Psoas muscle (tissue), 8 donors: ENCODE measurements around the gene MMP11. TPM values are rescaled to one million over a fixed set of nuclear protein-coding genes. Genes with fewer than 3 reads are reported as not detected.
A peak's percentile ranks its signal among the peaks of the same experiment; 100 is the strongest.

ENCODE experiments used
- ATAC-seq, 4 donors: fragments of 200-7000 bp; cut with Tn5 transposase; one replicate each; pipeline ENCODE4 v1.9.1; 2020; ENCODE audit warnings: moderate library complexity in 3 of 4, mild to moderate bottlenecking in 2 of 4
- DNase-seq, 2 donors: peaks; one replicate each; pipeline ENCODE4 v3.0.0-alpha.2; 2020
- H3K27ac ChIP-seq: fragments of 200-600 bp; one replicate; pipeline ENCODE4 v1.8.0; 2022
- H3K27me3 ChIP-seq, 3 donors: fragments of 200-600 bp in 1 of 3; one replicate each; pipeline versions ENCODE4 v1.6.1 to v1.8.0; 2013 to 2022; ENCODE audit warnings: low read length in 2 of 3, mild to moderate bottlenecking in 2 of 3, moderate library complexity in 1 of 3; ENCODE audit not compliant: insufficient read depth in 3 of 3
- H3K36me3 ChIP-seq, 2 donors: fragments of 200-600 bp in 1 of 2; one replicate each; pipeline versions ENCODE4 v1.6.1 to v1.8.0; 2013 to 2022; ENCODE audit warnings: low read depth in 1 of 2, mild to moderate bottlenecking in 1 of 2, moderate library complexity in 1 of 2; ENCODE audit not compliant: insufficient read depth in 1 of 2
- H3K4me1 ChIP-seq: fragments of 200-600 bp; one replicate; pipeline ENCODE4 v1.8.0; 2022
- H3K4me3 ChIP-seq: fragments of 200-600 bp; one replicate; pipeline ENCODE4 v1.8.0; 2022; ENCODE audit warnings: mild to moderate bottlenecking
- H3K9me3 ChIP-seq: fragments of 200-600 bp; one replicate; pipeline ENCODE4 v1.8.0; 2022
- CTCF ChIP-seq: fragments of 200-600 bp; IDR thresholded peaks from one replicate; pipeline ENCODE4 v1.8.0; 2022; ENCODE audit warnings: antibody characterized with exemption
- WGBS, 3 donors: extraction: QIAGEN DNeasy Blood & Tissue Kit; methylation state at CpG; one replicate each; pipeline versions ENCODE4 v1.1.6 to v1.1.7; 2013; 5-methylcytosine and 5-hydroxymethylcytosine counted together
- intact Hi-C, 2 donors: fragments of 100-400 bp; cut with DNase I; formaldehyde crosslinking; loops; one replicate each; pipeline versions ENCODE4 v1.11.0 to v1.14.2; 2022
- polyA plus RNA-seq, 3 donors: library from polyadenylated mRNA; stranded (reverse); fragments of 200-250 nt; gene quantifications; one replicate each; pipeline ENCODE4 v1.2.3, GENCODE V29; 2013
- total RNA-seq, 4 donors: library from RNA; stranded (reverse); fragmentation: NEBNext Ultra II Directional in 2 of 4; extraction: Animal tissue kit (Norgen Biotek cat#: 25700) in 2 of 4; gene quantifications; one replicate each; pipeline versions ENCODE4 v1.2.1 to v1.2.4, GENCODE V29; 2021 to 2023
- donor health status: healthy with polysubstance abuse.
- donor health status: DM: no; HTN: no; CAD: no; lungs with moderate emphysema.
- donor health status: Bipolar disorder and iron deficiency.
- donor health status: healthy.
- donor health status: DM: yes; HTN: yes; CAD: no.
- donor health status: DM: no; HTN: no; CAD: no.
- donor health status: DM: no; HTN: no; CAD: no.
- donor health status: DM: yes; HTN: yes; CAD: no.

The MMP11 gene
- total and polyA plus RNA-seq, 7 donors, result 0.35 to 2.9 (median 1.3) TPM

- DNase-seq, result peak in 1 of 2 donors; percentile 49
- Histone ChIP-seq H3K36me3 (peaks cover 0 to 46% of the 10 kb centered on the region in 2 donors), H3K27ac (no peak overlapping the region), H3K27me3 (no peaks in the 10 kb centered on the region), H3K4me1 (peaks cover 58% of the 10 kb centered on the region), H3K4me3 (no peak overlapping the region), H3K9me3 (no peaks in the 10 kb centered on the region)
- intact Hi-C loops, result no loop called here
- ATAC-seq, result no peak
- WGBS, 3 donors, result 87 to 93% (median 90%) methylated on average over 8 of the region's 8 CpGs
- no peak for TF ChIP-seq CTCF
Measured at GRCh38 chr22:23831261-23831660, 58.6 kb downstream of the MMP11 start.

- no peak overlapping the region for H3K4me3 ChIP-seq
- H3K4me1 ChIP-seq, result peaks cover 60% of the 10 kb centered on the region
- DNase-seq (peak in 1 of 2 donors; percentile 44), ATAC-seq (no peak)
- H3K9me3 ChIP-seq, result no peaks in the 10 kb centered on the region
- H3K27ac ChIP-seq, result no peak overlapping the region
- no peak for TF ChIP-seq CTCF
- H3K36me3 ChIP-seq, result peaks cover 0 to 40% of the 10 kb centered on the region in 2 donors
- intact Hi-C loops, result no loop called here
- 81 to 84% (median 83%) methylated on average over 10 of the region's 10 CpGs for WGBS, 3 donors
- no peaks in the 10 kb centered on the region for H3K27me3 ChIP-seq
Measured at GRCh38 chr22:23831781-23832180, 59.1 kb downstream of the MMP11 start.

- Histone ChIP-seq H3K4me3 (no peak overlapping the region), H3K9me3 (no peaks in the 10 kb centered on the region), H3K27me3 (no peaks in the 10 kb centered on the region), H3K27ac (peak overlapping the region; percentile 4), H3K36me3 (peaks cover 0 to 34% of the 10 kb centered on the region in 2 donors), H3K4me1 (peaks cover 60% of the 10 kb centered on the region)
- WGBS, 3 donors, result 54 to 74% (median 70%) methylated on average over 10 to 11 of the region's 11 CpGs
- intact Hi-C loops, result no loop called here
- DNase-seq (peak in 1 of 2 donors; percentile 28), ATAC-seq (no peak)
- no peak for TF ChIP-seq CTCF
Measured at GRCh38 chr22:23832226-23833016, 59.8 kb downstream of the MMP11 start.

- Histone ChIP-seq H3K27ac (peak overlapping the region; percentile 1), H3K4me1 (peaks cover 59% of the 10 kb centered on the region), H3K4me3 (no peak overlapping the region), H3K27me3 (no peaks in the 10 kb centered on the region), H3K9me3 (no peaks in the 10 kb centered on the region), H3K36me3 (peaks cover 0 to 28% of the 10 kb centered on the region in 2 donors)
- intact Hi-C loops, result no loop called here
- 74 to 92% (median 90%) methylated on average over 16 of the region's 16 CpGs for WGBS, 3 donors
- DNase-seq (peak in 1 of 2 donors; percentile 48), ATAC-seq (no peak)
- no peak for TF ChIP-seq CTCF
Measured at GRCh38 chr22:23833017-23833751, 60.5 kb downstream of the MMP11 start.

Other genes with a start within 250 kb of the MMP11 start
- gene IGLL1, start 192.6 kb upstream of the MMP11 start, total RNA-seq, result not detected
- not detected for gene IGLL1, start 192.6 kb upstream of the MMP11 start, polyA plus RNA-seq
- under 1 TPM in 1 of 4 donors, not detected in 3; 0.21 TPM for gene DRICH1, start 140.5 kb upstream of the MMP11 start, total RNA-seq
- gene DRICH1, start 140.5 kb upstream of the MMP11 start, polyA plus RNA-seq, result under 1 TPM in 2 of 3 donors, not detected in 1; 0.03 to 0.07 TPM
- under 1 TPM in 1 of 4 donors, not detected in 3; 0.40 TPM for gene RGL4, start 81.8 kb upstream of the MMP11 start, total RNA-seq
- under 1 TPM; 0.04 to 0.26 (median 0.10) TPM for gene RGL4, start 81.8 kb upstream of the MMP11 start, polyA plus RNA-seq
- 10 to 100 TPM in 1 of 4 donors, 1 to 10 TPM in 3; 2.1 to 12.9 (median 4.0) TPM for gene ZNF70, start 21.7 kb upstream of the MMP11 start, total RNA-seq
- 1 to 10 TPM; 1.2 to 3.8 (median 1.8) TPM for gene ZNF70, start 21.7 kb upstream of the MMP11 start, polyA plus RNA-seq
- 1 to 10 TPM in 2 of 4 donors, under 1 TPM in 2; 0.79 to 3.2 (median 0.99) TPM for gene VPREB3, start 18.4 kb upstream of the MMP11 start, total RNA-seq
- under 1 TPM; 0.61 to 0.89 (median 0.82) TPM for gene VPREB3, start 18.4 kb upstream of the MMP11 start, polyA plus RNA-seq
- under 1 TPM in 1 of 4 donors, not detected in 3; 0.34 TPM for gene C22orf15, start 9.9 kb upstream of the MMP11 start, total RNA-seq
- gene C22orf15, start 9.9 kb upstream of the MMP11 start, polyA plus RNA-seq, result under 1 TPM in 1 of 3 donors, not detected in 2; 0.04 TPM
- 1,000 to 10,000 TPM in 1 of 4 donors, 100 to 1,000 TPM in 3; 659 to 1,066 (median 865) TPM for gene CHCHD10, start 4.9 kb upstream of the MMP11 start, total RNA-seq
- gene CHCHD10, start 4.9 kb upstream of the MMP11 start, polyA plus RNA-seq, result 100 to 1,000 TPM; 460 to 861 (median 645) TPM
- gene SMARCB1, start 14.1 kb downstream of the MMP11 start, total RNA-seq, result 10 to 100 TPM; 21.9 to 76.6 (median 48.3) TPM
- gene SMARCB1, start 14.1 kb downstream of the MMP11 start, polyA plus RNA-seq, result 10 to 100 TPM; 20.7 to 47.6 (median 38.4) TPM
- 1 to 10 TPM in 2 of 4 donors, under 1 TPM in 2; 0.54 to 4.4 (median 1.1) TPM for gene DERL3, start 66.2 kb downstream of the MMP11 start, total RNA-seq
- 1 to 10 TPM in 1 of 3 donors, under 1 TPM in 2; 0.22 to 1.1 (median 0.92) TPM for gene DERL3, start 66.2 kb downstream of the MMP11 start, polyA plus RNA-seq
- 10 to 100 TPM in 1 of 4 donors, 1 to 10 TPM in 3; 4.2 to 11.8 (median 6.3) TPM for gene SLC2A11, start 85.0 kb downstream of the MMP11 start, total RNA-seq
- gene SLC2A11, start 85.0 kb downstream of the MMP11 start, polyA plus RNA-seq, result 10 to 100 TPM in 1 of 3 donors, 1 to 10 TPM in 2; 3.7 to 12.7 (median 4.9) TPM
- gene MIF, start 121.5 kb downstream of the MMP11 start, total RNA-seq, result 100 to 1,000 TPM; 110 to 167 (median 139) TPM
- 100 to 1,000 TPM; 125 to 277 (median 131) TPM for gene MIF, start 121.5 kb downstream of the MMP11 start, polyA plus RNA-seq
- gene GSTT2B, start 188.3 kb downstream of the MMP11 start, total RNA-seq, result 10 to 100 TPM in 3 of 4 donors, 1 to 10 TPM in 1; 5.8 to 27.5 (median 14.4) TPM
- 10 to 100 TPM in 1 of 3 donors, 1 to 10 TPM in 2; 4.0 to 15.1 (median 5.6) TPM for gene GSTT2B, start 188.3 kb downstream of the MMP11 start, polyA plus RNA-seq
- gene DDTL, start 194.0 kb downstream of the MMP11 start, total RNA-seq, result 1 to 10 TPM in 1 of 4 donors, under 1 TPM in 3; 0.77 to 2.4 (median 0.96) TPM
- gene DDTL, start 194.0 kb downstream of the MMP11 start, polyA plus RNA-seq, result 1 to 10 TPM in 2 of 3 donors, under 1 TPM in 1; 0.94 to 6.6 (median 1.6) TPM
- 10 to 100 TPM; 57.3 to 85.3 (median 82.9) TPM for gene DDT, start 201.6 kb downstream of the MMP11 start, total RNA-seq
- 100 to 1,000 TPM; 155 to 239 (median 233) TPM for gene DDT, start 201.6 kb downstream of the MMP11 start, polyA plus RNA-seq
- gene GSTT2, start 207.3 kb downstream of the MMP11 start, total RNA-seq, result under 1 TPM in 1 of 4 donors, not detected in 3; 0.34 TPM
- gene GSTT2, start 207.3 kb downstream of the MMP11 start, polyA plus RNA-seq, result under 1 TPM; 0.12 to 0.89 (median 0.25) TPM
- not detected for gene GSTT4, start 232.6 kb downstream of the MMP11 start, total RNA-seq
- gene GSTT4, start 232.6 kb downstream of the MMP11 start, polyA plus RNA-seq, result not detected
- gene CABIN1, start 238.5 kb downstream of the MMP11 start, total RNA-seq, result 10 to 100 TPM; 14.9 to 23.8 (median 21.1) TPM
- gene CABIN1, start 238.5 kb downstream of the MMP11 start, polyA plus RNA-seq, result 10 to 100 TPM; 10.5 to 14.1 (median 14.0) TPM